ENCODE data around the gene CDA.
"Not testable (repeated sequence)": the region's sequence is repeated elsewhere in the genome, so short reads cannot be mapped to it uniquely, and the experiment has no call there.

DNA sequence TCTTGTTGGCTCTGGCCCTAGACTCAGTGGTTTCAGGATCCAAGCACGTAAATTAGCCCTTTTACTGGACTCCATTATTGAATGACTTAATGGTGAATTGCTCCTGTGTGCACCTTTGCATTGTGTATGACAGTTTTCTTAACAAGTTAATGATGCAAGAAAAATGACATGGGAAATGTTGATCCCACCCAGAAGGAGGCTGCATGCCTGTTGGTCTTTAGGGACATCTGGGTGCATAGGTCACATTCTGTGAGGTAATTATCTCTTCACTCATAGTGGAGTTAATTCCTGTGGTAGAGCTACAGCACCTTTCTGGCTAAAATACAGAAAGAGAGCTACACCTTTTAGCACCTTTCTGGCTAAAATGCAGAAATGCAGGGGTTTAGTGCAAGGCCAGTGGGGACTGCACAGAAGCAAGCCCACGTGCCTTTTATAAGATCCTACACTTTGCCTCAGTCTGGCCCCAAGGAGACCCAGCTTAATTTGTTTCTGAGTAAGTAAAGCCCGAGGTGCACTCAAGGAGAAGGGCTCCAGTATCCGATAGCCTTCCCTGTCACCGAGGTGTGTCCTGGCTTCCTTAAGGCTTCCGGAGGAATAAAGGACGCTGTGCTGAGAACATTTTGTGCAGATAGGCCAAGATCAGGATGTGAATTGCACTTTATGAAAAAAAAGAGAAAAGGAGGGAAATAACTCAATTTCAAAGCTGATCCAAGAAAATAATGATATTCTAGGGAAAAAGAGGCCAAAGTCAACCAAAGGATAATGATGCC, 18.1 kb downstream of the CDA start:
- TF ChIP-seq CTCF (IDR thresholded peaks at IDR 0.05; ENCODE audit: extremely low read depth in 1 of 2, insufficient read depth in 1 of 2, low read depth in 1 of 2, low read length in 2 of 2); POLR2AphosphoS5 (IDR thresholded peaks at IDR 0.05; ENCODE audit: insufficient read depth, low read depth, low read length); MYC (IDR thresholded peaks at IDR 0.05; ENCODE audit: low read depth, low read length); POLR2A (IDR thresholded peaks at IDR 0.05; ENCODE audit: low read depth, low read length); GATA2 (IDR thresholded peaks at IDR 0.05; ENCODE audit: insufficient read depth, insufficient read length, low read depth, low read length); EZH2 (IDR thresholded peaks at IDR 0.05; ENCODE audit: borderline replicate concordance, low read depth, low read length, severe bottlenecking): not testable (repeated sequence)
